Neural cell (in vitro differentiated cells): ENCODE measurements around the gene SMTNL2. TPM values are rescaled to one million over a fixed set of nuclear protein-coding genes. Genes with fewer than 3 reads are reported as not detected.

Experiments used
- H2AFZ ChIP-seq: fragments of 200-600, 300-800 bp; sonication (generic), shearing (Covaris generic); 2 replicates; pipeline ENCODE4 v1.6.0; 2014; ENCODE audit warnings: low read depth, mild to moderate bottlenecking, antibody characterized with exemption, low read length, moderate library complexity
- H3F3A ChIP-seq: fragments of 200-600 bp; shearing (Covaris generic); 2 replicates; pipeline ENCODE4 v1.6.1; 2016; ENCODE audit warnings: mild to moderate bottlenecking, moderate library complexity, mixed read lengths, antibody characterized with exemption, low read length; ENCODE audit not compliant: insufficient read depth, poor library complexity, severe bottlenecking
- H3K27ac ChIP-seq: fragments of 200-600, 300-800 bp; sonication (generic), shearing (Covaris generic); 2 replicates; pipeline ENCODE4 v1.5.1; 2014; ENCODE audit warnings: mild to moderate bottlenecking, low read length, moderate library complexity
- H3K27me3 ChIP-seq: fragments of 300-800, 200-600 bp; sonication (generic), shearing (Covaris generic); 2 replicates; pipeline ENCODE4 v1.6.0; 2014; ENCODE audit warnings: mild to moderate bottlenecking, low read depth, low read length, moderate library complexity; ENCODE audit not compliant: insufficient read depth
- H3K36me3 ChIP-seq: fragments of 300-800, 200-600 bp; sonication (generic), shearing (Covaris generic); 2 replicates; pipeline ENCODE4 v1.5.1; 2014; ENCODE audit warnings: mild to moderate bottlenecking, antibody characterized with exemption, low read length, moderate library complexity; ENCODE audit not compliant: insufficient read depth
- H3K4me2 ChIP-seq: fragments of 300-800, 200-600 bp; sonication (generic), shearing (Covaris generic); 2 replicates; pipeline ENCODE4 v1.6.0; 2014; ENCODE audit warnings: mild to moderate bottlenecking, low read length
- H3K4me3 ChIP-seq: fragments of 300-800, 200-600 bp; sonication (generic), shearing (Covaris generic); 2 replicates; pipeline ENCODE4 v1.5.1; 2014; ENCODE audit warnings: mild to moderate bottlenecking, low read length, moderate library complexity
- H3K79me2 ChIP-seq: fragments of 200-600 bp; shearing (Covaris generic); replicated peaks from 2 replicates; pipeline ENCODE4 v1.6.0; 2014; ENCODE audit warnings: mild to moderate bottlenecking, low read length, moderate library complexity; ENCODE audit not compliant: insufficient read depth
- H3K9ac ChIP-seq: fragments of 300-800, 200-600 bp; sonication (generic), shearing (Covaris generic); 2 replicates; pipeline ENCODE4 v1.6.1; 2016; ENCODE audit warnings: mild to moderate bottlenecking, low read length, mixed read lengths
- H3K9me2 ChIP-seq: fragments of 200-600 bp; shearing (Covaris generic); 2 replicates; pipeline ENCODE4 v1.6.1; 2016; ENCODE audit warnings: mild to moderate bottlenecking, low read length, mixed read lengths; ENCODE audit not compliant: insufficient read depth
- H3K9me3 ChIP-seq: fragments of 200-600, 300-800 bp; sonication (generic), shearing (Covaris generic); 2 replicates; pipeline ENCODE4 v1.6.1; 2016; ENCODE audit warnings: mild to moderate bottlenecking, mixed run types, low read length, moderate library complexity, mixed read lengths
- H4K20me1 ChIP-seq: fragments of 200-600 bp; shearing (Covaris generic); 2 replicates; pipeline ENCODE4 v1.6.1; 2016; ENCODE audit warnings: mild to moderate bottlenecking, mixed run types; ENCODE audit not compliant: insufficient read depth
- CTCF ChIP-seq: fragments of 450-650 bp; IDR thresholded peaks from 2 replicates; pipeline ENCODE4 v1.5.1; 2014; ENCODE audit warnings: antibody characterized with exemption, mild to moderate bottlenecking, moderate library complexity; ENCODE audit not compliant: poor library complexity, severe bottlenecking
- EP300 ChIP-seq: fragments of 450-650 bp; conservative IDR thresholded peaks from 2 replicates; pipeline ENCODE4 v1.6.1; 2014; ENCODE audit warnings: antibody characterized with exemption, mild to moderate bottlenecking, moderate library complexity; ENCODE audit not compliant: poor library complexity, severe bottlenecking
- EZH2 ChIP-seq: fragments of 200-600, 300-800 bp; shearing (Covaris generic), sonication (generic); IDR thresholded peaks from 2 replicates; pipeline ENCODE4 v1.6.1; 2014; ENCODE audit warnings: antibody characterized with exemption, low read length, borderline replicate concordance, mild to moderate bottlenecking; ENCODE audit not compliant: insufficient read depth, poor library complexity, severe bottlenecking
- MXI1 ChIP-seq: fragments of 450-650 bp; conservative IDR thresholded peaks from 2 replicates; pipeline ENCODE4 v1.6.1; 2014; ENCODE audit warnings: antibody characterized with exemption, mild to moderate bottlenecking; ENCODE audit not compliant: poor library complexity, severe bottlenecking
- POLR2AphosphoS5 ChIP-seq: IDR thresholded peaks from 2 replicates; pipeline ENCODE4 v1.6.1; 2012
- RAD21 ChIP-seq: fragments of 450-650 bp; conservative IDR thresholded peaks from 2 replicates; pipeline ENCODE4 v1.6.1; 2014; ENCODE audit warnings: antibody characterized with exemption, mild to moderate bottlenecking, moderate library complexity
- REST ChIP-seq: IDR thresholded peaks from 2 replicates; pipeline ENCODE4 v1.6.1; 2012; ENCODE audit warnings: borderline replicate concordance
- SMC3 ChIP-seq: fragments of 450-650 bp; conservative IDR thresholded peaks from 2 replicates; pipeline ENCODE4 v1.6.1; 2014; ENCODE audit warnings: antibody characterized with exemption, mild to moderate bottlenecking, moderate library complexity; ENCODE audit not compliant: poor library complexity
- TAF1 ChIP-seq: IDR thresholded peaks from 2 replicates; pipeline ENCODE4 v1.6.1; 2012; ENCODE audit warnings: low read depth
- polyA plus RNA-seq: library from polyadenylated mRNA; depleted of rRNA; stranded (reverse); fragments of >200 nt; gene quantifications from 2 replicates; pipeline ENCODE4 v1.2.3, GENCODE V29; 2014

Gene SMTNL2
- polyA plus RNA-seq, 1 donor from 2014 or later, result 0.81 TPM

- no peaks in the 10 kb centered on the region for H4K20me1 ChIP-seq
- H3K36me3 ChIP-seq, result no peaks in the 10 kb centered on the region
- no peaks in the 10 kb centered on the region for H3K79me2 ChIP-seq
- no peak overlapping the region for H3K27ac ChIP-seq
- TF ChIP-seq RAD21 (no peak), TAF1 (no peak), EZH2 (no peak), SMC3 (no peak), MXI1 (no peak), REST (no peak), POLR2AphosphoS5 (no peak), CTCF (no peak), EP300 (no peak)
- H3K9me2 ChIP-seq, result no peaks in the 10 kb centered on the region
- H3K4me2 ChIP-seq, result no peak overlapping the region
- no peak overlapping the region for H2AFZ ChIP-seq
- H3K27me3 ChIP-seq, result peaks cover 23% of the 10 kb centered on the region
- no peaks in the 10 kb centered on the region for H3K9me3 ChIP-seq
- H3F3A ChIP-seq, result no peaks in the 10 kb centered on the region
- no peak overlapping the region for H3K4me3 ChIP-seq
- H3K9ac ChIP-seq, result no peak overlapping the region
These were observed 50.6 kb downstream of the SMTNL2 start for GRCh38 chr17:4634976-4635375.

DNA sequence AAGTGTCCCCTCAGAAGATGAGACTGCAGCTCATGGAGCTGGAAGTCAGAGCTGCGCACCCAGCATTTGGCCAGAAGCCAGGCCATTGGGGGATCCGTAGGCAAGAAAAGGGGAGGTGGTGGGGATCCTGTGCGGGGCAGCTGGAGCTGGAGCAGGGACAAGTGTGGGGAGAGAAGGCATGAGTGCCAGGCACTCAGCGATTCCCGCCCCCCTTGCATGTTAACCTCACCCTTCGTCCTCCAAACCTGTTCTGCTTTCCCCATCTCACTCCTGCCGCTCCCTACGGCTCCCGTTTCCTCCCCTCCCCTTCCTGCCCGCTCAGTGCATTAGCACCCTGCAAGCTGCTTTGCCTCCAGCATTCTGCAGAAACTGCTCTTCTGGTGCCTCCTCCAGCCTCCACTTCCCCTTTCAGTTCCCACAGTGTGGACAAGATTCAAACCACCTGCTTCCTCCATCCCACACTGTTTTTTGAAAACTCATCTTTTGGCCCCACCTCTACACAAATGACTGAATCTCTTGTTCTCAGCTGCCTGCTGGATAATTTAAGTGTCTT, 51.6 kb downstream of the SMTNL2 start:
- Histone ChIP-seq H3F3A (no peaks in the 10 kb centered on the region), H3K79me2 (no peaks in the 10 kb centered on the region), H4K20me1 (no peaks in the 10 kb centered on the region), H3K4me2 (no peak overlapping the region), H3K27me3 (peaks cover 26% of the 10 kb centered on the region), H3K9ac (no peak overlapping the region), H3K9me3 (no peaks in the 10 kb centered on the region), H3K36me3 (no peaks in the 10 kb centered on the region), H3K27ac (no peak overlapping the region), H3K4me3 (no peak overlapping the region), H2AFZ (no peak overlapping the region), H3K9me2 (no peaks in the 10 kb centered on the region)
- TF ChIP-seq EZH2 (no peak), TAF1 (no peak), REST (no peak), RAD21 (no peak), EP300 (no peak), SMC3 (no peak), CTCF (no peak), POLR2AphosphoS5 (no peak), MXI1 (no peak)
